ENCODE results near the gene OR13C4. TPM values are rescaled to one million over a fixed set of nuclear protein-coding genes. Genes with fewer than 3 reads are reported as not detected.
"Not testable (repeated sequence)": the region's sequence is repeated elsewhere in the genome, so short reads cannot be mapped to it uniquely, and the experiment has no call there.

OR13C4 gene
- not detected for polyA plus RNA-seq

DNA sequence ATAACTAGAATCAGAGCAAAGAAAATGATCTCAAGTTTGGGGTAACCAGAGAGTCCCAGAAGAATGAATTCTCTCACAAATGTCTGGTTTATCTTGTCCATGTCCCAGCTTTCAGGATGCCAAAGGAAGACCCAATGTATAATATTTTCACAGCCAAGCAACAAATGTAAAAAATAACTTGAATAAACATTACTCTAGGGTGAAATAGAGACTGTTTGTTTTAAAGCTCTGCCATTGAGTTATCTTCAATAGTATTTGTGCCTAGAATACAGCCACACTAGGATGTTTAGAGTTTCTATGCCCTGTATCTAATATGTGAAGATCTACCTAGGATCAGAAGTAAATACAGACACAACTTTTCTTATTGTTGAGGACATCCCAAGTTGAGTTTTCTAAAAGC, at the start of gene OR13C4:
TSS of gene OR13C4 (minus strand) at position 101 of the 400 bp plus-strand sequence. CDS start at position 101, 0 bp downstream.
- Mint-ChIP-seq H3K27me3 (ENCODE audit: low read depth in 3 of 3) (no peaks in the 10 kb centered on the region), H3K4me1 (no peaks in the 10 kb centered on the region), H3K36me3 (no peaks in the 10 kb centered on the region), H3K9me3 (peaks cover 1 to 31% (median 8%) of the 10 kb centered on the region in 6 donors), H3K4me3 (no peak within 1 kb of the TSS), H3K27ac (no peak within 1 kb of the TSS)
- DNase-seq = no peak

DNA sequence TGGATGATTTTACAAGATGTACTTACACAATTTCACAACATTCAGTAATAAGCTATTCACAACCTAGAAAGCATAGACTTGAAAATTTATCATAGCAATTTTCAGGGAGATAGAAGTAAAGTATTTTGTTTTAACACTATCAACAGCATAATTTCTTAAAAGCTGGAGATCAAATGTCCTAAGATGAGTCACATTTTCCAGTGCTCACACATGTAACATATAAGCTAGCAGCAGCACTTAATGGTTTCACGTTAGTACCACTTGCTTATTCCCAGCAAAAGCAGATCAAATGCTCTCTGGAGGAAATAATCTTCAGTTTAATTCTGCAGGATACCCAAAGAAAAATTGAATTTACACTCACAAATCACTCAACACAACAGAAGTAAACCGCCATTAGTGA, 48.4 kb upstream of the OR13C4 start:
- Mint-ChIP-seq H3K9me3 (peaks cover 6 to 32% (median 13%) of the 10 kb centered on the region in 6 donors), H3K4me3 (no peak overlapping the region), H3K27ac (no peak overlapping the region), H3K36me3 (peaks cover 0 to 3% (median 0%) of the 10 kb centered on the region in 3 donors), H3K27me3 (ENCODE audit: low read depth in 3 of 3) (peaks cover 0 to 7% (median 0%) of the 10 kb centered on the region in 3 donors), H3K4me1 (no peaks in the 10 kb centered on the region)
- DNase-seq = no peak

DNA sequence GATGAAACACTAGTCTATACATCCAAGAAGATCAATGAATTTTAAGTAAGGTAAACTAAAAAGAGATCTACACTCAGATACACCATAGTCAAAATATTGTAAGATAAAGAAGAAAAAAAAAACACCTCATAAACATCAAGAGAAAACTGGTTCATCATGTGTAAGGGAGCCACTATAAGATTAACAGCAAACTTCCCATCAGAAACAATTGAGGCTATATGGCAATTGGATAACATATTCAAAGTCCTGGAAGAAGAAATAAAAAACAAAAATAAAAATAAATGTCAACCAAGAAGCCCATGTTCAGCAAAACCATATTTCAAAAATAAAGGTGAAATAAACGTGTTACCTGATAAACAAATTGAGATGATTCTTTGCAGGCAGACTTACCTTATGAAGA, 45.6 kb upstream of the OR13C4 start:
- Mint-ChIP-seq H3K4me3 (no peak overlapping the region), H3K4me1 (no peaks in the 10 kb centered on the region), H3K27me3 (ENCODE audit: low read depth in 3 of 3) (peaks cover 0 to 3% (median 0%) of the 10 kb centered on the region in 3 donors), H3K27ac (no peak overlapping the region), H3K36me3 (peaks cover 0 to 6% (median 0%) of the 10 kb centered on the region in 3 donors), H3K9me3 (peaks cover 5 to 34% (median 19%) of the 10 kb centered on the region in 6 donors)
- no peak for DNase-seq

DNA sequence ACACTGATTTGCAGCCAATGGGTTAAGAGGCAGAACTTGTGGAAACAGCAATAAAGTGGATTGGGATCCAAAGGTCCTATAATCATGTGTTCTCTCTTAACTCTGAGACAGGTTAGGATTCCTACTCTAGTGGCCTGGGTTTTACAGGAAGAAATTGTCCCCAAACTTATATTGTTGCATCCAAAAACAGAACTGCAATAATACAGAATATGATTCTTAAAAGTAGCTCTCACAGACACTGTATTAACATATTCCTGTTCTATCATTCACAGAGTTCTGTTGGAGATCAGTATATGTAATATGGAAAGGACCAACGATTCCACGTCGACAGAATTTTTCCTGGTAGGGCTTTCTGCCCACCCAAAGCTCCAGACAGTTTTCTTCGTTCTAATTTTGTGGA, 41.9 kb upstream of the OR13C4 start, which contains the start of gene OR13C8:
TSS of gene OR13C8 (plus strand) at position 301 of the 400 bp plus-strand sequence. CDS start at position 301, 0 bp downstream.
- no peak within 1 kb of the TSS for H3K27ac Mint-ChIP-seq
- H3K4me3 Mint-ChIP-seq = no peak within 1 kb of the TSS
- no peaks in the 10 kb centered on the region for H3K4me1 Mint-ChIP-seq
- peaks cover 0 to 6% (median 0%) of the 10 kb centered on the region in 3 donors for H3K36me3 Mint-ChIP-seq
- no peak for DNase-seq
- peaks cover 5 to 28% (median 20%) of the 10 kb centered on the region in 6 donors for H3K9me3 Mint-ChIP-seq
- H3K27me3 Mint-ChIP-seq (ENCODE audit: low read depth in 3 of 3) = no peaks in the 10 kb centered on the region

DNA sequence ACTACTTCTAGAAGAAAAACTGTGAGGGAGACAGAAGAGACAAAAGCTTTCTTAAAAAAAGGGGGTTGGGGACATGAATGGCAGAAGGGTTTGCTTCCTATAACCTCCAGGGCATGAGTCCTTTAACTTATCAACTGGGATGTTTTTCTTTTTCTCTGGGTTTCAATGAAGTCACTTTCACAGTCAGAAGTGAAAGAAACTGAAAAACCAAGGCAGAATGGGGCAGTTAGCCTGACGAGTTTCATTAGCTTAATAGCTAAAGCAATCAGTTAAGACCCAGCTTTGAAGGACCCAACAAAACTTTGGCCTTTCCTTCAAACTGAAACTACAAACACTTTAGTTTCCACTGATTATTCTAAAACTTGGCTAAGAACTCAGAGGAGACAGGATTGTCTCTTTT, 37.3 kb upstream of the OR13C4 start:
- H3K9me3 Mint-ChIP-seq = peaks cover 0 to 12% (median 9%) of the 10 kb centered on the region in 6 donors
- H3K27ac Mint-ChIP-seq = no peak overlapping the region
- peaks cover 0 to 1% (median 0%) of the 10 kb centered on the region in 3 donors for H3K27me3 Mint-ChIP-seq (ENCODE audit: low read depth in 3 of 3)
- peaks cover 0 to 3% (median 0%) of the 10 kb centered on the region in 3 donors for H3K36me3 Mint-ChIP-seq
- no peaks in the 10 kb centered on the region for H3K4me1 Mint-ChIP-seq
- no peak overlapping the region for H3K4me3 Mint-ChIP-seq
- DNase-seq = no peak

DNA sequence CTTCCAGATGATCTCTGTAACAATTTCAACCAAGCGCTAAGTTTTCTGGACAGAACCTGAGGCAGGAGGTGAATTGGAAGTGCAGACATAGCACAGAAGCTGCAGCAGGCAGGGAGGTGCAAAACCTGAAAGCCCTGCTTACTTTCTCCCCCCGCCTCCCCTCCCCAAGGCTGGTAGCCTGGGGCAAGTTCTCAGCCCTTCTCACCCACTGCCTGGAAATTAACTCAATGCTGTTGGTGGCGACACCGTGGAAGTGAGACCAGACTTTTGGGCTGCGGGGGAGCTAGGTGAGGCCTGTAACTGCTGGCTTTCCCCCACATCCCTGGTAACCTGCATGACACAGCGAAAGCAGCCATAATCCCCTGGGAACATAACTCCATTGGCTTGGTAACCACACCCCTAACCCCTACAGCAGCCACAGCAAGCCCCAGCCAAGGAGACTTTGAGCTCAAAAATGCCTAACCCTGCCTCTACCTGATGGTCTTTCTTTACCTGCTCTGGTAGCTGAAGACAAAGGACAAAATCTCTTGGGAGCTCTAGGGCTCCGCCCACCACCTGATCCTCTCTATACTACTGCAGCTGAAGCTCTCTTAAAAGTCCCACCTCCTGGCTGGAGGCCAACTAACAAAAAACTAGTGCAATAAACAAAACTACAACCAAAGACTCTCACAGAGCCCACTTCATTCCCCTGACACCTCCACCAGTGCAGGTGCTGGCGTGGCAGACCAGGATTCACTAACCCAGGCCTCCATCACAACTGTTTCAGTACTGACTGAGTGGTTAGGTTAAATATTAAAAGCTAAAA, 30.0 kb upstream of the OR13C4 start:
- Mint-ChIP-seq H3K27me3 (ENCODE audit: low read depth in 3 of 3) (peaks cover 0 to 2% (median 1%) of the 10 kb centered on the region in 3 donors), H3K36me3 (no peaks in the 10 kb centered on the region), H3K27ac (no peak overlapping the region), H3K4me1 (no peaks in the 10 kb centered on the region), H3K4me3 (no peak overlapping the region), H3K9me3 (peaks cover 6 to 24% (median 17%) of the 10 kb centered on the region in 6 donors)
- DNase-seq = no peak

DNA sequence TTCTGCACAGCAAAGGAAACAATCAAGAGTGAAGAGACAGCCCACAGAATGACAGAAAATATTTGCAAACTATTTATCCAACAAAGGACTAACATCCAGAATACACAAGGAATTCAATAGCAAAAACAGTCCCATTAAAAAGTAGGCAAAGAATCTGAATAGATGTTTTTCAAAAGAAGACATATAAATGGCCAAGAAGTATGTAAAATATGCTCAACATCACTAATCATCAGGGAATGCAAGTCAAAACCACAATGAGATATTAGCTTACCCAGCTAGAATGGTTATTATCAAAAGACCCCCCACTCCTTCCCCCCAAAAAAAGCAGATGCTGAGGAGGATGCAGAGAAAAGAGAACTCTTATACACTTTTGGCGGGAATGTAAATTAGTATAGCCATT, 28.5 kb upstream of the OR13C4 start:
- H3K4me1 Mint-ChIP-seq = no peaks in the 10 kb centered on the region
- H3K27me3 Mint-ChIP-seq (ENCODE audit: low read depth in 3 of 3) = peaks cover 0 to 2% (median 1%) of the 10 kb centered on the region in 3 donors
- H3K27ac Mint-ChIP-seq = no peak overlapping the region
- H3K9me3 Mint-ChIP-seq = peaks cover 7 to 22% (median 15%) of the 10 kb centered on the region in 6 donors
- no peak overlapping the region for H3K4me3 Mint-ChIP-seq
- no peaks in the 10 kb centered on the region for H3K36me3 Mint-ChIP-seq
- no peak for DNase-seq

DNA sequence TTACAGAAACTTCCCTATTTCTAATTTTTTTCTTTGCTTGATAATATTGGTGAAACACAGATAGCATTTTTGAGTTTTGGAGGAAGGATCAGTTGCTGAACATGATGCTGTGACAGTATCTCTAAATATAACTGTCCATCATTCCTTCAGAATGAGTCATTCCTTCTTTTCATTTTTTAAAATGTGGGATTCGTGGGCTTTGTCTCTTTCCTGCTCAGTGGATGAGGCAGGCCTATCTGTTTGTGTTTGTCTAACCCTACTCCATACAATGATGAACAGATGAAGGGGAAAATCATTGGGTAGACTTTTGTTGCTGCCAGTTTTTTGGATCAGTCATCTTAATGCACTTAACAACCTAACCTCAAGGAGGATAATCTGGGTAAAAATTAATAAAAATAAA, 26.3 kb upstream of the OR13C4 start:
- H3K27me3 Mint-ChIP-seq (ENCODE audit: low read depth in 3 of 3) = no peaks in the 10 kb centered on the region
- DNase-seq = no peak
- no peak overlapping the region for H3K27ac Mint-ChIP-seq
- H3K9me3 Mint-ChIP-seq = peaks cover 7 to 19% (median 10%) of the 10 kb centered on the region in 6 donors
- no peaks in the 10 kb centered on the region for H3K36me3 Mint-ChIP-seq
- no peak overlapping the region for H3K4me3 Mint-ChIP-seq
- H3K4me1 Mint-ChIP-seq = no peaks in the 10 kb centered on the region

DNA sequence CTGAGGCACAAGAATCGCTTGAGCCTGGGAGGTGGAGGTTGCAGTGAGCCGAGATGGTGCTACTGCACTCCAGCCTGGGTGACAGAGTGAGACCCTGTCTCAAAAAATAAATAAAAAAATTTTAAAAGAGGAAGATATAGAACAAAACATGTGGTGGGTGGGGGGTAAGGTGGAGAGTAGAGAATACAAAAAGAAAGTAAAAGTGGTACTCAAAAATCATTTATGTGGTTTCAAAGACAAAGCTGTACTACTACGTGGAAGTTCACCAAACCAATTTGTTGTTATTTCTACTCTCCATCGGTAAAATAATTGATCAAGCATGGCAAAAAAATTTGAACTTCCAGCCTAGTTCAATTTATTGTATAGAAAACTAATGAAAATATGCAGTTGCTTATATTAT, 17.6 kb upstream of the OR13C4 start:
- DNase-seq = no peak
- no peak overlapping the region for H3K4me3 Mint-ChIP-seq
- H3K4me1 Mint-ChIP-seq = no peaks in the 10 kb centered on the region
- H3K9me3 Mint-ChIP-seq = peaks cover 0 to 5% (median 3%) of the 10 kb centered on the region in 6 donors
- no peaks in the 10 kb centered on the region for H3K27me3 Mint-ChIP-seq (ENCODE audit: low read depth in 3 of 3)
- no peaks in the 10 kb centered on the region for H3K36me3 Mint-ChIP-seq
- no peak overlapping the region for H3K27ac Mint-ChIP-seq

DNA sequence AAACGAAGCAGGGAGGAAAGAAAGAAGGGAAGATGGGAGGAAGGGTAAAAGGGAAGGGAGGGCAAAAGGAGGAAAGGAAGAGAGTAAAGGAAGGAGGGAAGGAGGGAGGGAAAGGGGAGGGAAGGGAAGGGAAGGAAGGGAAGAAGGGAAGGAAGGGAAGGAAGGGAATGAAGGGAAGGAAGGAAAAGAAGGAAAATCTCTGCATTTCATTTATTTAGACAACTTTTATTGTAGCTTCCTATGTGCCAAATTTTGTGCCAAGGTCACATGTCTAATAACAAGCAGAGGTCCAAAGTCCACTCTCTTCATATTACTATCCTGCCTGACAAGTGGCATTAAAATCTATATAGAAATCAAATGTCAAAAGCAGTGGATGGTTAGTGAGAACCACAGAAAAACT, 12.3 kb upstream of the OR13C4 start:
- Mint-ChIP-seq H3K27me3 (ENCODE audit: low read depth in 3 of 3) (no peaks in the 10 kb centered on the region), H3K4me3 (no peak overlapping the region), H3K27ac (no peak overlapping the region), H3K36me3 (no peaks in the 10 kb centered on the region), H3K9me3 (peaks cover 0 to 11% (median 4%) of the 10 kb centered on the region in 6 donors), H3K4me1 (no peaks in the 10 kb centered on the region)
- no peak for DNase-seq

DNA sequence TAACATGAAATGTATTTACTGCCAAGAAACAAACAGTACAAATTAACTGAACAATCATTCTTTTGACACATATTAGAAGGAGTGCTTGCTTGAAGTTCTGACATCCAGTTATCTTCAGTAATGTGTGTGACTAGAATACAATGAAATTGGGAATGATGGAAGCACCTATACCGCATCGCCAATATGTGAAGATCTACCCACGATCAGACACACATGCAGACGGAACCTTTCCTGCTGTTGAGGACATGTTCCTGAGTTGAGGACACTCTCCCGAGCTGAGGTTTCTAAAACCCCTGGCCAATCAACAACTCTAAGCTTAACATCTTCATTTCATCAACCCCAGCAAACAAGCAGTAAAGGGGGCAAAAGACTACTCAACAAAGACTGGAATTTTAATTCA, 9.7 kb upstream of the OR13C4 start, which contains the start of gene OR13C3:
TSS of gene OR13C3 (minus strand) at position 101 of the 400 bp plus-strand sequence. CDS start 133 bp downstream, outside the sequence.
- Mint-ChIP-seq H3K27ac (no peak within 1 kb of the TSS), H3K4me1 (no peaks in the 10 kb centered on the region), H3K27me3 (ENCODE audit: low read depth in 3 of 3) (no peaks in the 10 kb centered on the region), H3K36me3 (no peaks in the 10 kb centered on the region), H3K4me3 (no peak within 1 kb of the TSS), H3K9me3 (peaks cover 0 to 14% (median 8%) of the 10 kb centered on the region in 6 donors)
- DNase-seq = no peak

DNA sequence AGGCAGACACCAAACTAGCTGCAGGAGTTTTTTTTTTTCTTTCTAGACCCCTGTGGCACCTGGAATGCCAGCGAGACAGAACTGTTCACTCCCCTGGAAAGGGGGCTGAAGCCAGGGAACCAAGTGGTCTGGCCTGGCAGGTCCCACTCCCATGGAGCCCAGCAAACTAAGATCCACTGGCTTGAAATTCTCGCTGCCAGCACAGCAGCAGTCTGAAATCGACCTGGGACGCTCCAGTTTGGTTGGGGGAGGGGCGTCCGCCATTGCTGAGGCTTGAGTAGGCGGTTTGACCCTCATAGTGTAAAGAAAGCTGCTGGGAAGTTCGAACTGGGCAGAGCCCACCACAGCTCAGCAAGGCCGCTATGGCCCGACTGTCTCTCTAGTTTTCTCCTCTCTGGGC, 6.8 kb downstream of the OR13C4 start:
- not testable (repeated sequence) for H3K4me1 Mint-ChIP-seq; H3K4me3 Mint-ChIP-seq; DNase-seq; H3K27ac Mint-ChIP-seq; H3K36me3 Mint-ChIP-seq; H3K27me3 Mint-ChIP-seq (ENCODE audit: low read depth in 3 of 3)
- H3K9me3 Mint-ChIP-seq = peaks cover 0 to 19% (median 6%) of the 10 kb centered on the region in 6 donors

DNA sequence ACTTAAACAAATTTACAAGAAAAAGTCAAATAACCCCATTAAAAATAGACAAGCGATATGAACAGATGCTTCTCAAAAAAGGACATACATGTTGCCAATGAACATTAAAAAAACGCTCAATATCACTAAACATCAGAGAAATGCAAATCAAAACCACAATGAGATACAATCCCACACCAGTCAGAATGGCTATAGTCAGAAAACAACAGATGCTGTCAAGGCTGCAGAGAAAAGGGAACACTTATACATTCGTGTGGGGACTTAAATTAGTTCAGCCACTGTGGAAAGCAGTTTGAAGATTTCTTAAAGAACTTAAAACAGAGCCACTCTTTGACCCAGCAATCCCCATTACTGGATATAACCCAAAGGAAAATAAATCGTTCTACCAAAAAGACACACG, 12.1 kb downstream of the OR13C4 start:
- Mint-ChIP-seq H3K4me3 (no peak overlapping the region), H3K27me3 (ENCODE audit: low read depth in 3 of 3) (no peaks in the 10 kb centered on the region), H3K4me1 (no peaks in the 10 kb centered on the region), H3K9me3 (peaks cover 0 to 21% (median 9%) of the 10 kb centered on the region in 6 donors), H3K36me3 (no peaks in the 10 kb centered on the region), H3K27ac (no peak overlapping the region)
- DNase-seq = no peak

DNA sequence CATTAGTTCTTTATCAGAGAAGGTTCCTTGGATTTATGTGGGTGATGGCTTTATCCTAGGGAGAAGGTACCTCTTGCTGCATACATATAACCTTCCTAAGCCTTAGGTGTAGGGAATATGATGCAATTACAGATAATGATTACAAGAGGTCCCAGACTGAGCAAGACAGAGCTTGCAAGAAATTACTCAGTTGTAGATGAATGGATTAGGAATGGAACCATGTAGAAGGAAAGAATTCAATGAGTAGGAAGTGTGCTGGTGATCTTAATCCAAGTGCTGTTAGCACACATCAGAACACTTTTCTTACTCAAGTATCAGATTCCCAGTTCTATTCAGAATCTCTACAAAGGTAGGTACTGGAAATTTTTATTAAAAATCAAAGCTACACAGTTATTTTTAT, 20.4 kb downstream of the OR13C4 start:
- Mint-ChIP-seq H3K27ac (no peak overlapping the region), H3K36me3 (no peaks in the 10 kb centered on the region), H3K27me3 (ENCODE audit: low read depth in 3 of 3) (no peaks in the 10 kb centered on the region), H3K4me3 (no peak overlapping the region), H3K4me1 (no peaks in the 10 kb centered on the region), H3K9me3 (peaks cover 0 to 35% (median 8%) of the 10 kb centered on the region in 6 donors)
- DNase-seq = no peak
